BLaER1 (cell line): ENCODE measurements around the gene KCNT2.

Experiments used
- H3K27ac ChIP-seq: shearing (Covaris generic); formaldehyde crosslinking; 2 replicates; pipeline ENCODE4 v1.8.1; 2022
- H3K27me3 ChIP-seq: shearing (Covaris generic); formaldehyde crosslinking; 2 replicates; pipeline ENCODE4 v1.8.1; 2022
- H3K36me3 ChIP-seq: shearing (Covaris generic); formaldehyde crosslinking; 2 replicates; pipeline ENCODE4 v1.8.1; 2022
- H3K4me1 ChIP-seq: shearing (Covaris generic); formaldehyde crosslinking; 2 replicates; pipeline ENCODE4 v1.8.1; 2022
- H3K4me2 ChIP-seq: shearing (Covaris generic); formaldehyde crosslinking; 2 replicates; pipeline ENCODE4 v1.8.1; 2022
- H3K4me3 ChIP-seq: shearing (Covaris generic); formaldehyde crosslinking; 2 replicates; pipeline ENCODE4 v1.8.1; 2022
- H3K9ac ChIP-seq: shearing (Covaris generic); formaldehyde crosslinking; 2 replicates; pipeline ENCODE4 v1.8.1; 2022
- H3K9me3 ChIP-seq: shearing (Covaris generic); formaldehyde crosslinking; 2 replicates; pipeline ENCODE4 v1.8.1; 2022
- H4K20me1 ChIP-seq: shearing (Covaris generic); formaldehyde crosslinking; 2 replicates; pipeline ENCODE4 v1.8.1; 2022
- Cebpa-rat ChIP-seq: shearing (Covaris generic); IDR thresholded peaks from 2 replicates; pipeline ENCODE4 v1.8.1; 2022

Gene KCNT2

DNA sequence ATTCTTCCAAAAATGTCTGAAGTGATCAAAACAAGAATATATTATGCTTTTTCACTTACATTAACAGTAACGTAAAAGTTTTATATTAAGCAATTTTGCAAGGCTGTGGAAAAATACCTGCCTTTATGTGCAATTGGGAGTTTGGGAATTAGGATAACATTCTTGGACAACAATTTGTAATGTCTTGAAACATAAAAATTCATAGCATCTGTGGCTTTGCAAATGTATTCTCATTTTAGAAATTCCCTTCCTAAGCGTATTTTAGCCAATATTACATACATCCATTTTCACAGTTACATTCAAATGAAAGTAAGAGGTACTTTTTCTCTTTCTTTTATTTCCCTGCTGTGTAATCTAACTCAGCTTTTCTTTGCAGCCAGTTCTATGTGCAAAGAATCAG is 30.2 kb upstream of the KCNT2 start:
- H3K4me2 ChIP-seq: no peak overlapping the region
- H3K9me3 ChIP-seq: no peaks in the 10 kb centered on the region
- no peak overlapping the region for H3K9ac ChIP-seq
- H4K20me1 ChIP-seq: no peaks in the 10 kb centered on the region
- TF ChIP-seq Cebpa-rat: no peak
- no peaks in the 10 kb centered on the region for H3K4me1 ChIP-seq
- H3K27me3 ChIP-seq: no peaks in the 10 kb centered on the region
- no peaks in the 10 kb centered on the region for H3K36me3 ChIP-seq
- no peak overlapping the region for H3K27ac ChIP-seq
- no peak overlapping the region for H3K4me3 ChIP-seq

DNA sequence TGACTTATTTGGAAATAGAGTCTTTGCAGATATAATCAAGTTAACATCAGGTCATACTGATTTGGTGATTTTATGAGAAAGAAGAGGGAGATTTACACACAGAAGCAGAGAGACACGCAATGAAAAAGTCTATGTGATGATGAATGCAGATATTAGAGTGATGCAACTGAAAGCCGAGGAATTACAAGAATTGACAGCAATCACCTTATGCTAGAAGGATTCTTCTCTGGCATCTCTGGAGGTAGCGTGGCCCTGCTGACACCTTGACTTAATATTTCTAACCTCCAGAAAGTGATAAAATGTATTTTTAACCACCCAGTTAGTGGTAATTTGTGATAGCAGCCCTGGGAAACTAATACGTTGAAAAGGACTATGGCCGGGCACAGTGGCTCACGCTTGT is 29.4 kb upstream of the KCNT2 start:
- H3K4me2 ChIP-seq: no peak overlapping the region

DNA sequence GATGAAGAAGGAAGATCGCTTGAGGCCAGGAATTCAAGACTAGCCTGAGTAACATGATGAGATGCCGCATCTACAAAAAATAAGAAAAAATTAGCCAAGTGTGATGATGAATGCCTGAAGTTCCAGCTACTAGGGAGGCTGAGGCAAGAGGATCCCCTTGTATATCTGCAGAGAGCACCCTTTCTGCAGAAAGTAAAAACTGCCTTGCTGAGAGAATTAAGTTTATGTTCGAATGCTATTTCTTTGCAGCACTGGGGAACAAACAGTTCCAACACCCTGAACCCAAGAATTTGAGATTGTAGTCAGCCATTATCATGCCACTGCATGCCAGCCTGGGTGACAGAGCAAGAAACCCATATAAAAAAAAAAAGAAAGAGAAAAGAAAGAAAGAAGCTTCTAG is 20.6 kb upstream of the KCNT2 start:
- Histone ChIP-seq H3K4me1 (no peaks in the 10 kb centered on the region), H3K4me2 (no peak overlapping the region), H3K9me3 (peaks cover 8% of the 10 kb centered on the region), H3K27ac (no peak overlapping the region), H3K27me3 (no peaks in the 10 kb centered on the region), H3K4me3 (no peak overlapping the region), H3K36me3 (no peaks in the 10 kb centered on the region), H3K9ac (no peak overlapping the region), H4K20me1 (no peaks in the 10 kb centered on the region)
- TF ChIP-seq Cebpa-rat: no peak

More for the DNA sequence above, 29.4 kb upstream of the KCNT2 start:
- no peaks in the 10 kb centered on the region for H3K9me3 ChIP-seq
- no peak overlapping the region for H3K27ac ChIP-seq
- no peak overlapping the region for H3K4me3 ChIP-seq
- H4K20me1 ChIP-seq: no peaks in the 10 kb centered on the region
- no peaks in the 10 kb centered on the region for H3K27me3 ChIP-seq
- no peaks in the 10 kb centered on the region for H3K36me3 ChIP-seq
- H3K4me1 ChIP-seq: no peaks in the 10 kb centered on the region
- TF ChIP-seq Cebpa-rat: no peak
- no peak overlapping the region for H3K9ac ChIP-seq

DNA sequence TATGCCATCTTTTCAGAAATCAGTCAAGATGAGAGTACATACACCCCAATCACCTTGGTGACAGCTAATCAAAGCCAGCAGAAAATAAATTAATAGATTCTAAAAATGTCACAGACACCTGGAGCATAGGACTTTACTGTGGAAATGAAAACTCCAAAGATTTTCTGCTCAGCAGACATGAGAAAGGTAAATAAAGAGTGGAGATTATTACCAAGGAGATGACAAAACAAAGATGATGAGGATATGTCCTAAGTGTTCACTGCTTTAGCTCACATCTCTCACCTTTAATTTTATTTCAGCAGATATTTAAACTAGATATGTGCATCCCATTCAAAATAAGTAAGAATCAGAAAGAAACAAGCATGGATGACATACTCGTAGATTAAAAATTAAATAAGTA is 14.8 kb upstream of the KCNT2 start:
- no peak overlapping the region for H3K9ac ChIP-seq
- H3K27me3 ChIP-seq: no peaks in the 10 kb centered on the region
- no peak for TF ChIP-seq Cebpa-rat
- no peaks in the 10 kb centered on the region for H4K20me1 ChIP-seq
- H3K9me3 ChIP-seq: no peaks in the 10 kb centered on the region
- H3K4me2 ChIP-seq: no peak overlapping the region
- no peak overlapping the region for H3K27ac ChIP-seq
- no peak overlapping the region for H3K4me3 ChIP-seq
- H3K4me1 ChIP-seq: no peaks in the 10 kb centered on the region
- no peaks in the 10 kb centered on the region for H3K36me3 ChIP-seq

DNA sequence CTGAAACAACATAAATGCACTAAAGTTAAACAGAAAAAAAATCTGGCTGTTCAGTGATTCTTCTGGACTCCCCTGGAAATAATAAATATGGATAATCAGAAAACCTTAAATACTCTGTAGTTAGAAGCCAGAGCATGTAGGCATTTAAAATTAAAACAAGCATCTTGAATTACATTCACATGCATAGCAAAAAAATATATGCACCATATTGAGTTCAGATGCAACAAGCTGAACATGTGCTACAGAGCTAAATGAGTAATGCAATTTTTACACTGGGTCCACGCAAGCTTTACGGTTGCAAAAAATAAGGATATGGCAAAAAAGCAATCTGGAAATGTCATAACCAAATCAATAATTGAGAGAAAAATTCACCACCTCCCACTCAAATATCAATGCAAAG is 11.5 kb upstream of the KCNT2 start:
- H3K27ac ChIP-seq: no peak overlapping the region

DNA sequence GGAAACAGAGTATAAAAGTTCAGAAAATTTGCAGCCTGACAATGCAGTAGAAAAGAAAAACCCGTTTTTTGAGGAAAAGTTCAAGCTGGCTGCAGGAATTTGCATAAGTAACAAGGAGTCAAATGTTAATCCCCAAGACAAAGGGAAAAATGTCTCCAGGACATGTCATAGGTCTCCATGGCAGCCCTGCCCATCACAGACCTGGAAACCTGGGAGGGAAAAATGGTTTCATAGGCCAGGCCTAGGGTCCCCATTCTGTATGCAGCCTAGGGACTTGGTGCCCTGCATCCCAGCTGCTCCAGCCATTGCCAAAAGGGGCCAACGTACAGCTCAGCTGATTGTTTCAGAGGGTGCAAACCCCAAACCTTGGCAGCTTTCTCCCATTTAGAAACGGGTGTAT is 3.6 kb upstream of the KCNT2 start:
- H3K4me2 ChIP-seq: no peak overlapping the region
- peaks cover 7% of the 10 kb centered on the region; the same call in 1 of the 2 replicates for H3K9me3 ChIP-seq
- no peak for TF ChIP-seq Cebpa-rat
- H4K20me1 ChIP-seq: no peaks in the 10 kb centered on the region
- H3K27ac ChIP-seq: no peak overlapping the region
- H3K9ac ChIP-seq: no peak overlapping the region
- no peaks in the 10 kb centered on the region for H3K4me1 ChIP-seq
- no peak overlapping the region for H3K4me3 ChIP-seq
- no peaks in the 10 kb centered on the region for H3K36me3 ChIP-seq
- H3K27me3 ChIP-seq: no peaks in the 10 kb centered on the region

More for the DNA sequence above, 11.5 kb upstream of the KCNT2 start:
- Histone ChIP-seq H3K9me3 (no peaks in the 10 kb centered on the region), H4K20me1 (no peaks in the 10 kb centered on the region), H3K4me1 (no peaks in the 10 kb centered on the region), H3K4me2 (no peak overlapping the region), H3K9ac (no peak overlapping the region), H3K27me3 (no peaks in the 10 kb centered on the region), H3K36me3 (no peaks in the 10 kb centered on the region), H3K4me3 (no peak overlapping the region)
- TF ChIP-seq Cebpa-rat: no peak

DNA sequence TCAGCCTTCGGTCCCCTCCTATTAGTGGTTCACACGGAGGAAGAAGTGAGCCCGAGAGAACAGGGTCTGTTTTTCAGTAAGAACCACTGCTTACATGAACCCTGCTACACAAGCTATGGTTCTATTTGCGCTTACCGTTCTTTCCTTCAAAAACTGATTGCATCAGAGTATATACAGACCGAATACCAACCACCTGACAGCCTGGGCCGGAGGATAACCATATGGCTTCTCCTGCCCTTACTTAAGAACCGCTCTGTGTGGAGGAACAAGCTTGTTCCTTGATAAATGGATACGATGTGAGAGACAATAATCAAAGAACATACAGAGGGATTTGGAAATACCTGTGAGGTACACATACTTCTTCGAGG is 1.1 kb upstream of the KCNT2 start:
- Histone ChIP-seq H3K9ac (no peak overlapping the region), H3K4me3 (no peak overlapping the region), H3K9me3 (peaks cover 7% of the 10 kb centered on the region; the same call in 1 of the 2 replicates), H4K20me1 (no peaks in the 10 kb centered on the region), H3K27me3 (no peaks in the 10 kb centered on the region), H3K4me2 (no peak overlapping the region), H3K27ac (no peak overlapping the region), H3K36me3 (no peaks in the 10 kb centered on the region), H3K4me1 (no peaks in the 10 kb centered on the region)
- no peak for TF ChIP-seq Cebpa-rat

DNA sequence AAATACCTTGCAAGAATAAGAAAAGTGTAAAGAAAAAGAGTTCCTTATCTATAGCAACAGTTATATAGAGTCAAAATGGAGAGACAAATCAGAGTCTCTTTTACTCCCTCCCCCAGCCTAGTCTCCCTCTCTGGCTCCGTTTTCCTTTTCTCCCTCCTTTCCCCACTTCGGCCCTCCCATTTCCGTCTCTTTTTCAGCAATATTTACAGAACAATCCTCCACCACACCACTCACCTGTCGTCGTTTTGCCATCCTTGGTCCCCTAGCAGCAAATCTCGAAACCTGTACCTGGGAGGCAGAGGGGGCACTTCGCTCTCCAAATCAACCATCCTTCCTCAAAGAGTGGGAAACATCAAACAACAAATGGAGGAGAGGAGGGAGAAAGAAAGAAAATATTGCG is 259 bp downstream of the KCNT2 start:
- Histone ChIP-seq H3K4me2 (no peak overlapping the region), H3K9ac (no peak overlapping the region)

DNA sequence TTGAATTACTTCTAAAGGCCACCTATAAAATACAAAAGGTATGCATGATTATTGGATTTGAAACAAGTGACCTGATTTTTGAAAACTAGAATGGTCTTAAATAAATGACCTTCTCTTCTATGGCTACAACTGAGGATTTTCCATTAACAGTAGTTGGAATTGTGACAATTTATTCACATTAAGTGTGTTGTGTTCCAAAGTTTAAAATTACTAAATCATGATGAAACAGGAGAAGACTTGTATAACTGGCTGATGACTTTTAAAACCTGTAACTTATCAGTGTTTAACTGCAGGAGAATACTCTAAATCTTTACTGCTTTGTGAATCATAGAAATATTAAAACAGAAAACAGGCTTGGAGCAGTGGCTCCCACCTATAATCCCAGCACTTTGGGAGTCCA is 4.6 kb downstream of the KCNT2 start:
- no peaks in the 10 kb centered on the region for H3K4me1 ChIP-seq
- no peak overlapping the region for H3K9ac ChIP-seq
- H3K9me3 ChIP-seq: peaks cover 3% of the 10 kb centered on the region; the same call in 1 of the 2 replicates
- H3K4me3 ChIP-seq: no peak overlapping the region
- no peaks in the 10 kb centered on the region for H4K20me1 ChIP-seq
- H3K36me3 ChIP-seq: no peaks in the 10 kb centered on the region
- H3K27ac ChIP-seq: no peak overlapping the region
- H3K4me2 ChIP-seq: no peak overlapping the region
- no peak for TF ChIP-seq Cebpa-rat
- H3K27me3 ChIP-seq: no peaks in the 10 kb centered on the region

More for the DNA sequence above, 259 bp downstream of the KCNT2 start:
- Histone ChIP-seq H3K27me3 (no peaks in the 10 kb centered on the region), H4K20me1 (no peaks in the 10 kb centered on the region), H3K9me3 (peaks cover 7% of the 10 kb centered on the region; the same call in 1 of the 2 replicates), H3K36me3 (no peaks in the 10 kb centered on the region), H3K4me3 (no peak overlapping the region), H3K27ac (no peak overlapping the region), H3K4me1 (no peaks in the 10 kb centered on the region)
- TF ChIP-seq Cebpa-rat: no peak

DNA sequence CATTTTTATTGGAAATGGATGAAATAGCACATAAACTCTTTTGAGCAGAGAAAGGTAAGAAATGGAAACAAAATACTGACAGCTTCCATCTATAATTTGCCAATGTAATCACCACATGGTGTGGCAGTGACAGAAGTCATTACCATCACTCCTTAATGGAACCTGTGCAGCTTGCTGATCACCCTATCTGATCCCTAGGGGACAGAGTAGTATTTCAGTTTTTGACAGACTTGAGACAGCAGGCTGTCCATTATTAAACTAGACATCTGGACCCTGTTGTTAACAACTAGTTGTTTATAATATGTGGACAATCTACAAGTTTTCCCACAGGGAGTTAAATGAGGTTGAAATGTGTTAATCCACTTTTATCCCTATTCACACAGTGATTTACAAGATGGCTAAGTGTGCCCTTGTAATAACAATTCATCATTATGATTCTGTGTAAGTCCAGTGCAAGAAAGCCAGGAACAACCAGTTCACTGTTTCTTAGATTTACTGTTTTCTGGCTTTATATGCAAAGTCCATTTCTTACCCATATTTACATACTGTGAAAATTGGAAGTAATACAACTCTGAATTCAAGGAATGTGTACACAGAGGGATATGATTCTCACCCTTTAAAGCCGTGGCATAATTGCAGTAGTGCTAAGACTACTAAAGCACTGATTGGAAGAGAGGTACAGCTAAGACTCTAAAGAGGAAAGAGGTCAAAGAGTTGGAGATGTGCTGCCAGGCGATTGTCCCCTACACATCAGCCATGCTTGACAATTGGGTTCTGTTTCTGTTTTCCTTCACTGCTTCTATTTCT is 9.1 kb downstream of the KCNT2 start:
- Histone ChIP-seq H3K27me3 (no peaks in the 10 kb centered on the region), H3K27ac (no peak overlapping the region), H3K9me3 (no peaks in the 10 kb centered on the region), H3K4me3 (no peak overlapping the region), H3K4me2 (no peak overlapping the region), H3K9ac (no peak overlapping the region), H3K36me3 (no peaks in the 10 kb centered on the region), H3K4me1 (no peaks in the 10 kb centered on the region), H4K20me1 (no peaks in the 10 kb centered on the region)
- no peak for TF ChIP-seq Cebpa-rat

DNA sequence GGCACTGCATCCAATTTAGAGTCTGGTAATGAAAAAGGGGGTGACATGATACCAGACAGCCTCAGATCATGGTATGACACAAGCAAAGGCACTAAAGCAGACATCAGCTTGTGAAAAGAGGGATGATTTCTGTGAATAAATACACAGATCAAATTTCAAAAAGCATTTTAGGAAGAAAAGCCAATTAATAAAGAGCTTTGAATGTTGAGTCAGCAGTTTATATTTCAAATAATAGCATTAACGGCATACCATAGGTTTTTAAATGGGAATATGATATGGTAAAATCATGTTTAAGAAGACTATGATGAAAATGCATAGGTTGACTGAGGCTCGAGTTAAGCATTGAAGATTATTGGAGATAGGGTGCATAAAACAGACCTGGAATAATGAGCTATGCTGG is 13.5 kb downstream of the KCNT2 start:
- H3K27ac ChIP-seq: no peak overlapping the region
- H3K9me3 ChIP-seq: no peaks in the 10 kb centered on the region
- H3K4me3 ChIP-seq: no peak overlapping the region
- H3K27me3 ChIP-seq: no peaks in the 10 kb centered on the region
- H3K4me1 ChIP-seq: no peaks in the 10 kb centered on the region
- H3K9ac ChIP-seq: no peak overlapping the region
- H3K36me3 ChIP-seq: no peaks in the 10 kb centered on the region
- no peak overlapping the region for H3K4me2 ChIP-seq
- no peaks in the 10 kb centered on the region for H4K20me1 ChIP-seq
- no peak for TF ChIP-seq Cebpa-rat
